Immature natural killer cell (primary cell): ENCODE data around the gene ITGB6. TPM values are rescaled to one million over a fixed set of nuclear protein-coding genes. Genes with fewer than 3 reads are reported as not detected.

Experiments used
- DNase-seq, 3 donors: peaks; one replicate each; pipeline ENCODE4 v3.0.0; 2022; ENCODE audit warnings: mixed read lengths in 1 of 3
- H3K27ac Mint-ChIP-seq, 6 donors: one replicate each; pipeline ENCODE4 v1.8.0; 2020; ENCODE audit warnings: mixed read lengths in 6 of 6, mild to moderate bottlenecking in 5 of 6, inconsistent platforms in 4 of 6, moderate library complexity in 3 of 6
- H3K27me3 Mint-ChIP-seq, 3 donors: one replicate each; pipeline ENCODE4 v1.8.0; 2020 to 2021; ENCODE audit warnings: low read depth in 3 of 3, mild to moderate bottlenecking in 3 of 3, mixed read lengths in 3 of 3, moderate library complexity in 3 of 3, inconsistent platforms in 1 of 3
- H3K36me3 Mint-ChIP-seq, 3 donors: one replicate each; pipeline ENCODE4 v1.8.0; 2020; ENCODE audit warnings: mixed read lengths in 3 of 3, inconsistent platforms in 2 of 3, mild to moderate bottlenecking in 2 of 3
- H3K4me1 Mint-ChIP-seq, 2 donors: one replicate each; pipeline ENCODE4 v1.8.0; 2020; ENCODE audit warnings: inconsistent platforms in 2 of 2, mild to moderate bottlenecking in 2 of 2, mixed read lengths in 2 of 2, moderate library complexity in 1 of 2
- H3K4me3 Mint-ChIP-seq, 5 donors: one replicate each; pipeline ENCODE4 v1.8.0; 2020; ENCODE audit warnings: mild to moderate bottlenecking in 5 of 5, mixed read lengths in 5 of 5, inconsistent platforms in 3 of 5, moderate library complexity in 3 of 5
- H3K9me3 Mint-ChIP-seq, 6 donors: one replicate each; pipeline ENCODE4 v1.8.0; 2020; ENCODE audit warnings: mild to moderate bottlenecking in 6 of 6, mixed read lengths in 6 of 6, inconsistent platforms in 4 of 6, moderate library complexity in 3 of 6
- polyA plus RNA-seq, 3 donors: library from polyadenylated mRNA; unstranded; fragments of 300-500 nt; fragmentation: Illumina TruSeq; gene quantifications; one replicate each; pipeline ENCODE4 v1.2.3, GENCODE V29; 2021

Gene ITGB6
- polyA plus RNA-seq, 3 donors from 2014 or later = not detected

- Mint-ChIP-seq H3K27me3 (peaks cover 0 to 3% (median 2%) of the 10 kb centered on the region in 3 donors), H3K4me3 (no peak overlapping the region), H3K9me3 (no peaks in the 10 kb centered on the region), H3K4me1 (no peaks in the 10 kb centered on the region), H3K27ac (no peak overlapping the region), H3K36me3 (no peaks in the 10 kb centered on the region)
- DNase-seq = no peak
These were observed 96.0 kb downstream of the ITGB6 start for GRCh38 chr2:160104115-160104514.

DNA sequence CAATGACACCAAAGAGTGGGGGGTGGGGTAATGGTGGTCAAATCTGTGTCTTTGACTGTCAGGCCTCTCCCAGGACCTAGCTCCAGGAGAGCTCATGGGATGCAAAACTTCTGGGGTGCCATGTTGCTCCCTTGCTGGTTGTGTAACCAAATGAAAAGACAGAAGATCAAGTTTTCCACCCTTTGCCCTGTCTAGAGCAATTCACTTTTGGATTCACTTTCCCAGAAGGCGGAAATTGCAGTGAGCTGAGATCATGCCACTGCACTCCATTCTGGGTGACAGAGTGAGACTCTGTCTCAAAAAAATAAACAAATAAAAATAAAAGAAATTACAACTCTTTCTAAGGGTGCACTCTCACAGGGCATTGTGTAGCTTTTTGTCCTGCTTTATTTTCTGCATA is 102.7 kb downstream of the ITGB6 start:
- Mint-ChIP-seq H3K4me1 (no peaks in the 10 kb centered on the region), H3K4me3 (no peak overlapping the region), H3K9me3 (peaks cover 0 to 14% (median 3%) of the 10 kb centered on the region in 6 donors), H3K27me3 (peaks cover 0 to 12% (median 0%) of the 10 kb centered on the region in 3 donors), H3K36me3 (peaks cover 0 to 6% (median 0%) of the 10 kb centered on the region in 3 donors), H3K27ac (no peak overlapping the region)
- DNase-seq = no peak

DNA sequence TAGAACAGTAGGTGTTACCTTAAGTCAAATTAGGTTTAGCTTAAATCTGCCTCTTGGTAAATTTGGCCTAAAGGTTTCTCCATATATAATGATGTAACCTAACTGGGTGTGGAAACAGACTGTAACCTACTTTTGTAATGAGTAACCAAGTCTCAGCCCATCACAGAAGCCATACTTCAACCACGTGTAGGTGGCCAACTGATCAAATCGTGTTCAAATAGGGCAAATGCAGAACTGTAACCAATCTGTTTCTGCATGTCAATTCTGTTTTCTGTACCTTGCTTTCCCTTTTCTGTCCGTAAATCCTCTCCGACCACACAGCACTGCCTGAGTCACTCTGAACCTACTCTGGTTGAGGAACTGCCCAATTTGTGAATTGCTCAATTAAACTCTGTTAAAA is 103.7 kb downstream of the ITGB6 start:
- H3K9me3 Mint-ChIP-seq = peaks cover 0 to 19% (median 6%) of the 10 kb centered on the region in 6 donors
- peaks cover 0 to 12% (median 0%) of the 10 kb centered on the region in 3 donors for H3K27me3 Mint-ChIP-seq
- H3K36me3 Mint-ChIP-seq = peaks cover 0 to 6% (median 2%) of the 10 kb centered on the region in 3 donors
- H3K4me1 Mint-ChIP-seq = no peaks in the 10 kb centered on the region
- no peak overlapping the region for H3K4me3 Mint-ChIP-seq
- no peak for DNase-seq
- H3K27ac Mint-ChIP-seq = no peak overlapping the region

DNA sequence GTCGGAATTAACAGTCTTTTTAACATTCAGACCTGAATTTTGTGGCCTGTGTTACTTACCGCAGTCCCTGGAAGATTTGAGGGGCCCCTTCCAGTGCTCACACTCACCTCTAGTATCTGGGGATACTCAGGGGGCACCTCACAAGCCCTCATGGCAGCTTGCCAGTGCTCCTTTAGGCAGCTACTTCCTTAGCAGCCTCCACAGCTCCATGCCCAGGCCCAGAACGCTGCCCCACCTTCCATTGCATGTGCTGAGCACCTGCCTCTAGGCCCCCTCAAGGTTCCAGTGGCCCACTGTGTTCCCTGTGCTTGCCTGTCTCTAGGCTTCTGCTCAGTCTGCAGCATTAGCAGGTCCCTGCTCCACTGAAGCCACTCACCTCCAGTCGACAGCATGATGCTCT is 107.6 kb downstream of the ITGB6 start:
- Mint-ChIP-seq H3K4me3 (no peak overlapping the region), H3K36me3 (peaks cover under 1 to 22% (median 10%) of the 10 kb centered on the region in 3 donors), H3K4me1 (no peaks in the 10 kb centered on the region), H3K27ac (no peak overlapping the region), H3K27me3 (peaks cover 0 to 13% (median 1%) of the 10 kb centered on the region in 3 donors), H3K9me3 (peaks cover 20 to 55% (median 34%) of the 10 kb centered on the region in 6 donors)
- no peak for DNase-seq

DNA sequence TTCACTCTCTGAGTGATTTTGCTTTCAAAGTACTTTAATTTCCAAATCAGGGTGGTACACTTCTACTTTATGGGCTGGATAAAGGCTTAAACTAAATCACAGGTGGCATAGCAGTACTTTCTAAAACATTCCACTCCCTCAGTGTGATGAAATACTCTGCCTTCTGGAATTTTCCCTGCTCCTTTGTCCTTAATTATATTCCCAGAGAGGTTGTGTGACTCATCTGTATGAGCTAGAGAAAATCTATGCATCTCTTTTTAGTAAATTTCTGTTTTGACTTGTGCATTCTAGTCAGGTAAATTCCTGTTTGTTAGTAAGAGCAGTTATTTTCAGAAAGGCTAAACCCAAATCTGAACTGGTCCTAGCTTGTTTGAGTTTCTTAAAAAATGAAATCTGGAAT is 108.7 kb downstream of the ITGB6 start:
- no peak overlapping the region for H3K27ac Mint-ChIP-seq
- H3K36me3 Mint-ChIP-seq = peaks cover 4 to 26% (median 13%) of the 10 kb centered on the region in 3 donors
- peaks cover 0 to 15% (median 1%) of the 10 kb centered on the region in 3 donors for H3K27me3 Mint-ChIP-seq
- no peaks in the 10 kb centered on the region for H3K4me1 Mint-ChIP-seq
- DNase-seq = no peak
- H3K9me3 Mint-ChIP-seq = peaks cover 29 to 66% (median 43%) of the 10 kb centered on the region in 6 donors
- H3K4me3 Mint-ChIP-seq = no peak overlapping the region

GRCh38 chr2:160087854-160088745 is 112.0 kb downstream of the ITGB6 start:
- Mint-ChIP-seq H3K4me1 (no peaks in the 10 kb centered on the region), H3K9me3 (peaks cover 30 to 83% (median 62%) of the 10 kb centered on the region in 6 donors), H3K27me3 (peaks cover 0 to 3% (median 3%) of the 10 kb centered on the region in 3 donors), H3K4me3 (no peak overlapping the region), H3K36me3 (peaks cover 4 to 31% (median 7%) of the 10 kb centered on the region in 3 donors), H3K27ac (no peak overlapping the region)
- no peak for DNase-seq

- no peak for DNase-seq
- peaks cover 4 to 23% (median 7%) of the 10 kb centered on the region in 3 donors for H3K36me3 Mint-ChIP-seq
- no peak overlapping the region for H3K4me3 Mint-ChIP-seq
- H3K27me3 Mint-ChIP-seq = peaks cover 1 to 3% (median 3%) of the 10 kb centered on the region in 3 donors
- peaks cover 34 to 78% (median 55%) of the 10 kb centered on the region in 6 donors for H3K9me3 Mint-ChIP-seq
- H3K4me1 Mint-ChIP-seq = no peaks in the 10 kb centered on the region
- H3K27ac Mint-ChIP-seq = no peak overlapping the region
These were observed 114.4 kb downstream of the ITGB6 start for GRCh38 chr2:160085662-160086061.

- Mint-ChIP-seq H3K36me3 (no peaks in the 10 kb centered on the region), H3K27me3 (peaks cover 0 to 7% (median 2%) of the 10 kb centered on the region in 3 donors), H3K4me1 (no peaks in the 10 kb centered on the region), H3K9me3 (peaks cover 0 to 11% (median 1%) of the 10 kb centered on the region in 6 donors), H3K27ac (no peak overlapping the region), H3K4me3 (no peak overlapping the region)
- no peak for DNase-seq
These were observed 121.9 kb downstream of the ITGB6 start for GRCh38 chr2:160077912-160078810.

- Mint-ChIP-seq H3K27me3 (peaks cover 0 to 7% (median 2%) of the 10 kb centered on the region in 3 donors), H3K4me1 (no peaks in the 10 kb centered on the region), H3K27ac (no peak overlapping the region), H3K36me3 (no peaks in the 10 kb centered on the region), H3K9me3 (peaks cover 0 to 4% (median under 1%) of the 10 kb centered on the region in 6 donors), H3K4me3 (no peak overlapping the region)
- DNase-seq = no peak
These were observed 123.2 kb downstream of the ITGB6 start for GRCh38 chr2:160076914-160077313.

DNA sequence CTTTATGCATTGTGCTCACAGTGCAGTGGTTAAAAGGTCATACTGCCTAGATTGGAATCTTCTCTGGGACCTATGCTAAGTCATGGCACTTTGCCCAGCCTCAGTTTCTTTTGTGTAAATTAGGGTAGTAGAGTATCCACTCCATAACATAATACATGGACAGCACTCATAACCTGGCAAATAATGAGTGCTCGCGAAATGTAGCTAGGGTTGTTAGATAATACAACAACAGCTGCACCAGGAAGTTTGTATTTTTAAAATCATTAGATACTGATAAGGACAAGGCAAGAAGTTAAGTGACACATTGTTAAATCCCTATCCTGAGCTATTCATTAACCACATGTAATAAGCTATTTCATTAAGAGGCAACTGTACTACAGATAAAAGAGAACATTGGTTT is 123.8 kb downstream of the ITGB6 start:
- no peak overlapping the region for H3K27ac Mint-ChIP-seq
- peaks cover 0 to 7% (median 2%) of the 10 kb centered on the region in 3 donors for H3K27me3 Mint-ChIP-seq
- no peaks in the 10 kb centered on the region for H3K4me1 Mint-ChIP-seq
- no peak for DNase-seq
- H3K4me3 Mint-ChIP-seq = no peak overlapping the region
- H3K9me3 Mint-ChIP-seq = peaks cover 0 to 4% (median 0%) of the 10 kb centered on the region in 6 donors
- H3K36me3 Mint-ChIP-seq = no peaks in the 10 kb centered on the region

GRCh38 chr2:160075171-160075570 is 124.9 kb downstream of the ITGB6 start:
- Mint-ChIP-seq H3K4me3 (no peak overlapping the region), H3K9me3 (no peaks in the 10 kb centered on the region), H3K36me3 (no peaks in the 10 kb centered on the region), H3K4me1 (no peaks in the 10 kb centered on the region), H3K27me3 (peaks cover 0 to 9% (median 0%) of the 10 kb centered on the region in 3 donors), H3K27ac (no peak overlapping the region)
- DNase-seq = no peak

DNA sequence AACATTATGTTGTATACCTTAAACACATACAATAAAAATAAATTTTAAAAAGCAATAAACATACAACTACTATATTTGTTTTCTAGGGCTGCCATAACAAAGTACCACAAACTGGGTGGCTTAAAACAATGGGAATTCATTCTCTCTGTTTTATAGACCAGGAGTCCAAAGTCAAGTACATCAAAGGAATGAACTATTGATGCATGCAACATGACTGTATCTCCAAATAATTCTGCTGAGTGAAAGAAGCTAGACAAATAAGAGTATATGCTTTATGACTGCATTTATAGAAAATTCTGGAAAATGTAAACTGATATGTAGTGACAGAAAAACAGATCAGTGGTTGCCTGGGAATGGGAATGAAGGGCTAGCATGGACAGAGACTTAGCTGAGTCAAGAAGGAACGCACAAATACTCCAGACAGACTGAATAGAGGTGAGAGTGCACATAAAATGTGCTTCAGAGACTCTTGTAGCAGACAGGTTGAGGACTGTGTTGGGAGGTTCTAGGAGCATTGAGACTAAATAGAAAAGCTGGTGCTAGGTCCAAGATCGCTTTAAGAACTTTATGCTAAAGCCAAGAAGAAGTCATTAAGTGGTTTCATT is 126.7 kb downstream of the ITGB6 start:
- no peaks in the 10 kb centered on the region for H3K36me3 Mint-ChIP-seq

GRCh38 chr2:160068906-160069305 is 131.2 kb downstream of the ITGB6 start:
- Mint-ChIP-seq H3K27ac (no peak overlapping the region), H3K4me1 (no peaks in the 10 kb centered on the region), H3K36me3 (no peaks in the 10 kb centered on the region), H3K4me3 (no peak overlapping the region), H3K27me3 (peaks cover 1 to 10% (median 1%) of the 10 kb centered on the region in 3 donors), H3K9me3 (no peaks in the 10 kb centered on the region)
- no peak for DNase-seq

More for the DNA sequence above, 126.7 kb downstream of the ITGB6 start:
- H3K27me3 Mint-ChIP-seq = peaks cover 0 to 2% (median 0%) of the 10 kb centered on the region in 3 donors
- H3K4me1 Mint-ChIP-seq = no peaks in the 10 kb centered on the region
- no peak for DNase-seq
- H3K4me3 Mint-ChIP-seq = no peak overlapping the region
- no peak overlapping the region for H3K27ac Mint-ChIP-seq
- H3K9me3 Mint-ChIP-seq = no peaks in the 10 kb centered on the region
